Stimulated activated memory B cell treated with anti-CD40 and anti-IgM and Interleukin-4, amounts not matched to agents 10 μg/mL and 1 μg/mL and 100 μg/mL, for 72 hours (primary cell): Measurements from ENCODE around the gene SAPCD2.
A peak's percentile ranks its signal among the peaks of the same experiment; 100 is the strongest.

Source experiments
- ATAC-seq: fragments of 150-1000 bp; cut with Tn5 transposase; 2 replicates; pipeline ENCODE4 v1.10.0; 2021
- H3K27ac Mint-ChIP-seq: one replicate; pipeline ENCODE4 v1.8.0; 2022; ENCODE audit warnings: mild to moderate bottlenecking, mixed read lengths
- H3K27me3 Mint-ChIP-seq: one replicate; pipeline ENCODE4 v1.8.0; 2022; ENCODE audit warnings: mixed read lengths
- H3K36me3 Mint-ChIP-seq: one replicate; pipeline ENCODE4 v1.8.0; 2022; ENCODE audit warnings: mixed read lengths
- H3K4me1 Mint-ChIP-seq: one replicate; pipeline ENCODE4 v1.8.0; 2022; ENCODE audit warnings: mixed read lengths
- H3K4me3 Mint-ChIP-seq: one replicate; pipeline ENCODE4 v1.8.0; 2022; ENCODE audit warnings: mild to moderate bottlenecking, moderate library complexity, mixed read lengths
- H3K9me3 Mint-ChIP-seq: one replicate; pipeline ENCODE4 v1.8.0; 2022; ENCODE audit warnings: mixed read lengths

The SAPCD2 gene

GRCh38 chr9:137077758-137078693 lies 7.7 kb upstream of the SAPCD2 start:
- H3K27ac Mint-ChIP-seq = peak overlapping the region; percentile 68
- ATAC-seq = peak; percentile 56
- no peaks in the 10 kb centered on the region for H3K27me3 Mint-ChIP-seq
- H3K4me3 Mint-ChIP-seq = peak overlapping the region; percentile 80
- H3K36me3 Mint-ChIP-seq = peaks cover 12% of the 10 kb centered on the region
- H3K9me3 Mint-ChIP-seq = no peaks in the 10 kb centered on the region
- peaks cover 35% of the 10 kb centered on the region for H3K4me1 Mint-ChIP-seq

- peak within 1 kb of the TSS; percentile 68 for H3K27ac Mint-ChIP-seq
- H3K9me3 Mint-ChIP-seq = no peaks in the 10 kb centered on the region
- H3K4me3 Mint-ChIP-seq = peak within 1 kb of the TSS; percentile 80
- no peaks in the 10 kb centered on the region for H3K27me3 Mint-ChIP-seq
- ATAC-seq = peak; percentile 78
- peaks cover 30% of the 10 kb centered on the region for H3K4me1 Mint-ChIP-seq
- H3K36me3 Mint-ChIP-seq = peaks cover 12% of the 10 kb centered on the region
Measured at GRCh38 chr9:137077010-137077747, 6.8 kb upstream of the SAPCD2 start, which contains the start of gene UAP1L1. Gene UAP1L1 (plus strand): TSS chr9:137077517. CDS start chr9:137077533, 16 bp downstream.

GRCh38 chr9:137076636-137077009 lies 6.3 kb upstream of the SAPCD2 start:
- peak overlapping the region; percentile 54 for H3K27ac Mint-ChIP-seq
- peaks cover 8% of the 10 kb centered on the region for H3K36me3 Mint-ChIP-seq
- no peaks in the 10 kb centered on the region for H3K27me3 Mint-ChIP-seq
- H3K4me3 Mint-ChIP-seq = peak overlapping the region; percentile 71
- H3K4me1 Mint-ChIP-seq = peaks cover 30% of the 10 kb centered on the region
- ATAC-seq = no peak
- no peaks in the 10 kb centered on the region for H3K9me3 Mint-ChIP-seq

DNA sequence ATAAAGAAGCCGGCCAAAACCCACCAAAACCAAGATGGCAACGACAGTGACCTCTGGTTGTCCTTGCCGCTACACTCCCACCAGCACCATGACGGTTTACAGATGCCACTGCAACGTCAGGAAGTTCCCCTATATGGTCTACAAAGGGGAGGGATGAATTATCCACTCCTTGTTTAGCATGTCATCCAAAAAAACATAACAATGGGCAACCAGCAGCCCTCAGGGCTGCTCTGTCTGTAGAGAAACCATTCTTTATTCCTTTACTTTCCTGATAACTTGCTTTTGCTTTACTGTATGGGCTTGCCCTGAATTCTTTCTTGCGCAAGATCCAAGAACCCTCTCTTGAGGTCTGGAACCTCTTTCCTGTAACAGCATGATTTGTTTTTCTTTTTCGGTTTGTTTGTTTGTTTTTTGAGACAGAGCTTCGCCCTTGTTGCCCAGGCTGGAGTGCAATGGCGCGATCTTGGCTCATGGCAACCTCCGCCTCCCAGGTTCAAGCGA lies 5.0 kb upstream of the SAPCD2 start:
- Mint-ChIP-seq H3K4me1 (peaks cover 40% of the 10 kb centered on the region), H3K27ac (peak overlapping the region; percentile 35), H3K27me3 (no peaks in the 10 kb centered on the region), H3K36me3 (peaks cover 5% of the 10 kb centered on the region), H3K9me3 (no peaks in the 10 kb centered on the region), H3K4me3 (no peak overlapping the region)
- no peak for ATAC-seq

DNA sequence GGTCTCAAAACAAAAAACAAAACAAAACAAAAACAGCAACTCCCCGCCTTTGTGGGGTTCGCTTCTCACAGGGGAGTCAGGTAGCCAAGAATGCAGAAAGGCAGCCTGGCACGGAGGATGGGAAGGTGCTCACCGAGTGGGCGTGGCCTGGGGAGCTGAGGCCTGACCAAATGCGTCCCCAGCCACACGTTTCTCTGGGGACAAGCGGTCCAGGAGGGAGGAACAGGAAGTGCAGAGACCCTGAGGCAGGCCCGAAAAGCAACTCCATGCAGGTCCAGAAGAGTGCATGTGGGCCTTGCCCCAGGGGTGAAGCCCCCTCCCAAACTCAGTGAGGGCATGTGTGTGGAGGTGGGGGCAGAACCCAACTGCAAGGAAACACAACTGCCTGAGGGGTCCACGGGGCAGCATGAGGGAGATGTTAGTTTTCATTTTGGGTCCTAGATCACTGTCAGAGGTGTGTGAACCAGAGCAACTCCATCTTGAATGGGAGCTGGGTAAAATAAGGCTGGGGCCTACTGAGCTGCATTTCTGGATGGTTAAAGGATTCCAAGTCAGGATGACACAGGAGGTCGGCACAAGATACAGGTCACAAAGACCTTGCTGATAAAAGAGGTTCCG lies 4.4 kb upstream of the SAPCD2 start:
- Mint-ChIP-seq H3K36me3 (peaks cover 2% of the 10 kb centered on the region), H3K27me3 (no peaks in the 10 kb centered on the region), H3K9me3 (no peaks in the 10 kb centered on the region), H3K4me1 (peaks cover 40% of the 10 kb centered on the region), H3K4me3 (peak overlapping the region; percentile 1), H3K27ac (peak overlapping the region; percentile 35)
- ATAC-seq = no peak

GRCh38 chr9:137073992-137074399 lies 3.6 kb upstream of the SAPCD2 start:
- H3K27ac Mint-ChIP-seq = no peak overlapping the region
- peaks cover 40% of the 10 kb centered on the region for H3K4me1 Mint-ChIP-seq
- no peak overlapping the region for H3K4me3 Mint-ChIP-seq
- H3K27me3 Mint-ChIP-seq = no peaks in the 10 kb centered on the region
- no peaks in the 10 kb centered on the region for H3K9me3 Mint-ChIP-seq
- no peaks in the 10 kb centered on the region for H3K36me3 Mint-ChIP-seq
- no peak for ATAC-seq

- ATAC-seq = no peak
- no peaks in the 10 kb centered on the region for H3K27me3 Mint-ChIP-seq
- H3K4me1 Mint-ChIP-seq = peaks cover 35% of the 10 kb centered on the region
- no peaks in the 10 kb centered on the region for H3K9me3 Mint-ChIP-seq
- H3K4me3 Mint-ChIP-seq = peak overlapping the region; percentile 84
- H3K36me3 Mint-ChIP-seq = no peaks in the 10 kb centered on the region
- peak overlapping the region; percentile 73 for H3K27ac Mint-ChIP-seq
Measured at GRCh38 chr9:137071282-137071681, 925 bp upstream of the SAPCD2 start.

DNA sequence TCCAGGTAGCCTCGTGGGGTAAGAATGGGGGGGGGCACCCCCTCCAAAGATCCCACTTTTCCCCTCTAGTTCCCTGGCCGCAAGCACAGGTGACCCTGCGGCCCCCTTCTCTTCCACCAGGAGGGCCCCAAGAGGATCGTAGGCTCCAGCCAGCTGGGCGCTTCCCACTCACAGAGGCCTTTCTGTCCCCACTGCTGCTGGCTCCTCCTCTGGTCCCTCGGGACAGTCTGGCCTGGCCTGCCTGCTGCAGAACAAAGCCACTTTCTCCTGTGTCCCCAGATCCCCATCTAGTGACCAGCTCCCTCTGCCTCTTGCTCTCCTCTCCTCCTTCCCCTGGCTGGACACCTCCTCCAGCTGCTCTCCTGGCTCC lies 534 bp upstream of the SAPCD2 start:
- ATAC-seq = peak; percentile 4
- no peaks in the 10 kb centered on the region for H3K27me3 Mint-ChIP-seq
- peaks cover 35% of the 10 kb centered on the region for H3K4me1 Mint-ChIP-seq
- no peaks in the 10 kb centered on the region for H3K9me3 Mint-ChIP-seq
- peak overlapping the region; percentile 84 for H3K4me3 Mint-ChIP-seq
- H3K36me3 Mint-ChIP-seq = no peaks in the 10 kb centered on the region
- peak overlapping the region; percentile 73 for H3K27ac Mint-ChIP-seq

- H3K9me3 Mint-ChIP-seq = no peaks in the 10 kb centered on the region
- peaks cover 30% of the 10 kb centered on the region for H3K4me1 Mint-ChIP-seq
- H3K27ac Mint-ChIP-seq = no peak overlapping the region
- peak overlapping the region; percentile 39 for H3K4me3 Mint-ChIP-seq
- H3K36me3 Mint-ChIP-seq = no peaks in the 10 kb centered on the region
- H3K27me3 Mint-ChIP-seq = no peaks in the 10 kb centered on the region
- no peak for ATAC-seq
Measured at GRCh38 chr9:137069508-137070091, 757 bp downstream of the SAPCD2 start.

- Mint-ChIP-seq H3K9me3 (no peaks in the 10 kb centered on the region), H3K36me3 (no peaks in the 10 kb centered on the region), H3K27me3 (peaks cover 8% of the 10 kb centered on the region), H3K27ac (no peak overlapping the region), H3K4me1 (peaks cover 31% of the 10 kb centered on the region), H3K4me3 (peak overlapping the region; percentile 39)
- ATAC-seq = no peak
Measured at GRCh38 chr9:137068539-137069507, 1.5 kb downstream of the SAPCD2 start.

DNA sequence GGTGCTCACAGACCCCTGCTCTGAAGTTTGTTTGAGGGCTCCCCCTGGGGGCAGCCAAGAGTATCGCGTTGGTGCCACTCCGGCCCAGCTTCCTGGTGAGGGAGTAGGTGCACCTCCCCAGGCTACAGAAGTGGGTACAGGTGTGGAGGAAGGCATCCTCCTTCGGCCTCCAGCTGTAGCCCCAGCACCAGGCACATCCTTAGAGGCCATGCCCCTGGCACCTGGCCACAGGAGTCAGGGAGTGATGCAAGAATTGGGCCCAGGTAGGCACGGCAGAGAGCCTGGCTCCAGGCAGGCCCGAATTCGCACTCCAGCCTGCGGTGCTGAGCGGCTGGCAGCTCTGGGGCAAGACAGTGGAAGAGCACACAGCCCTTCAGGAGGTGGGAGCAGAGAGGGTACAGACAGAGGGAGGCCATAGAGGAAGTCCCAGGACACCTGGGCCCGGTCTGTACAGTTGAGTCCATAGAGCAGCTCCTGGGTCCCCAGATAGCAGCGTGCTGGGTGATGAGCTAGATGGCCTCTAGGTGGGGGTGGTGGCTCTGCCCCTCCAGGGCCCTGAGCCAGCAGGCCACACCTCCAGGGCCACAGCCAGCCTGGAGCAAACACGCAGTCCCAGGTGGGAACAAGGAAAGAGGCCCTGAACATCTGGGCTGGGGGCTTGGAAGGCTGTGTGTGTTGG lies 2.4 kb downstream of the SAPCD2 start:
- H3K4me1 Mint-ChIP-seq = peaks cover 25% of the 10 kb centered on the region
- H3K36me3 Mint-ChIP-seq = no peaks in the 10 kb centered on the region
- peak overlapping the region; percentile 19 for H3K4me3 Mint-ChIP-seq
- no peaks in the 10 kb centered on the region for H3K9me3 Mint-ChIP-seq
- peak; percentile 75 for ATAC-seq
- H3K27me3 Mint-ChIP-seq = peaks cover 10% of the 10 kb centered on the region
- no peak overlapping the region for H3K27ac Mint-ChIP-seq

GRCh38 chr9:137066096-137066861 lies 4.1 kb downstream of the SAPCD2 start:
- H3K4me1 Mint-ChIP-seq = peaks cover 23% of the 10 kb centered on the region
- no peaks in the 10 kb centered on the region for H3K36me3 Mint-ChIP-seq
- H3K9me3 Mint-ChIP-seq = no peaks in the 10 kb centered on the region
- no peak for ATAC-seq
- peaks cover 10% of the 10 kb centered on the region for H3K27me3 Mint-ChIP-seq
- H3K4me3 Mint-ChIP-seq = no peak overlapping the region
- no peak overlapping the region for H3K27ac Mint-ChIP-seq
